ENCODE results near the gene TTC28.

The TTC28 gene

DNA sequence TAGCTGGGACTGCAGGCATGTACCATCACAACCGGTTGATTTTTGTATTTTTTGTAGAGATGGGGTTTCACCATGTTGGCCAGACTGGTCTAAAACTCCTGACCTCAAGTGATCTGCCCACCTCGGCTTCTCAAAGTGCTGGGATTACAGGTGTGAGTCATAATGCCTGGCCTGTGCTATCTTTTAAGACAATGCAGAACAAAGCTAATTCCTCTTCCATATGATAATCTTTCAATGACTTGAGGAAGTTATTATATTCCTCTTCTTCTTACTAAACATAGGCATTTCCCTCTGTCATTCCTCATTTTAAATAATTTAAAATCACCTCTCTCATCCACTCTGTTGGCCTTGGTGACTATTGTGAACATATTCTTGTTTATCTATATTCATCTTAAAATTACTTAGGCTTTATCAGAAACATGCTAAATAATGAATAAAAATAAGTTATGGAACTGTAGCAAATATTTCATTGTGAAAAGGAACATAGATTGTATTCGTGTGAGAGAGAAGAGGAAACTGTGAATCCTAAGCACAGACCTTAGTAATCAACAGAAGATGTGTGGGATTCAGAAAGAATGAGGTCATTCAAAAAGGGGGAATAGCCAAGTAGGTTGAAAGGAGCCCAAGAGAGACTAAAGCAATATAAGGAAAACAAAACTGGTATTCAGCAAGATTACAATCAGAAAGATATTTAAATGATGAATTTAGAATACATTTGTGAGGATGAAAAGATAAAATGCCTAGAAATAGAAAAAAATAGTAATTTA is 269.4 kb downstream of the TTC28 start:
- TF ChIP-seq, protein P1, sequence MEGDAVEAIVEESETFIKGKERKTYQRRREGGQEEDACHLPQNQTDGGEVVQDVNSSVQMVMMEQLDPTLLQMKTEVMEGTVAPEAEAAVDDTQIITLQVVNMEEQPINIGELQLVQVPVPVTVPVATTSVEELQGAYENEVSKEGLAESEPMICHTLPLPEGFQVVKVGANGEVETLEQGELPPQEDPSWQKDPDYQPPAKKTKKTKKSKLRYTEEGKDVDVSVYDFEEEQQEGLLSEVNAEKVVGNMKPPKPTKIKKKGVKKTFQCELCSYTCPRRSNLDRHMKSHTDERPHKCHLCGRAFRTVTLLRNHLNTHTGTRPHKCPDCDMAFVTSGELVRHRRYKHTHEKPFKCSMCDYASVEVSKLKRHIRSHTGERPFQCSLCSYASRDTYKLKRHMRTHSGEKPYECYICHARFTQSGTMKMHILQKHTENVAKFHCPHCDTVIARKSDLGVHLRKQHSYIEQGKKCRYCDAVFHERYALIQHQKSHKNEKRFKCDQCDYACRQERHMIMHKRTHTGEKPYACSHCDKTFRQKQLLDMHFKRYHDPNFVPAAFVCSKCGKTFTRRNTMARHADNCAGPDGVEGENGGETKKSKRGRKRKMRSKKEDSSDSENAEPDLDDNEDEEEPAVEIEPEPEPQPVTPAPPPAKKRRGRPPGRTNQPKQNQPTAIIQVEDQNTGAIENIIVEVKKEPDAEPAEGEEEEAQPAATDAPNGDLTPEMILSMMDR (IDR thresholded peaks at IDR 0.05; ENCODE audit: insufficient read depth, low read depth, low read length, missing control alignments): no peak
- DNase-seq (ENCODE audit: low read depth): no peak
- no peak overlapping the region for H3K4me3 ChIP-seq (ENCODE audit: low read length)

DNA sequence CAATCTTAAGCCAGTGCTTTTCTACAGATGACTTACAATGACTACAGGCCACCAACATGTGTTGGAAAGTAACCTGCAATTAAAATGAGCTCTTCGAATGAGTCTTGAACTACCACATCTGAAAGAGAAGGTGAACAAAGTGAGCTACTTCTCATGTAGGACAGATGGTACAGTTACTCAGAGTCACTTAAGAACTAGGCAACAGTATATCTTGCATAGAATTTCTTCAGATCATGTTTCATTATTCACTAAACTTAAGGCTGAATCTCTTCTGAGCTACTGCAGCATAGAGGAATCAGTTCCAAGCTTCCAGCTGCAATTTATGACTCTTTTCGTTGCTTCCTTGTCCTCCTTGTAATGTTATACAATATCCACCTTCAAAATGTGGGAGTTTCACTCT is 270.9 kb downstream of the TTC28 start:
- TF ChIP-seq, protein P1 (IDR thresholded peaks at IDR 0.05; ENCODE audit: insufficient read depth, low read depth, low read length, missing control alignments): no peak
- no peak for DNase-seq (ENCODE audit: low read depth)
- no peak overlapping the region for H3K4me3 ChIP-seq (ENCODE audit: low read length)

DNA sequence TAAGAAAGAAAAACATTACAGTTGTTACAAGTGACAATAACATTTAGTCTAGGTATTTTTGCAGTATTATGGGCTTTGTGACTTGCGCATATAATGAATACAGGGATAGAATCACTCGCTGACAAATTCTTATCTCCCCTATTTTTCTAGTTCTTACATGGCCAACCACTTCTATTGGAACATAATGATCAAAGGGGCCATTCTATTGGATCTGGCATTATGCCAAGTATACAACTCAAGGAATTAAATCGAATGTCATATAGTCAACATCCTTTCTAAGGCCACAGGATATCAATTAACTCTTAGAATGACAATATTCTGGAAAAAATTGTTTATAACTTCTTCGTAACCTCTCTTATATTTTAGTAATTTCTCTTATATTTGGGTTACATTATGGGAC is 272.0 kb downstream of the TTC28 start:
- TF ChIP-seq, protein P1 (IDR thresholded peaks at IDR 0.05; ENCODE audit: insufficient read depth, low read depth, low read length, missing control alignments): no peak
- H3K4me3 ChIP-seq (ENCODE audit: low read length): no peak overlapping the region
- DNase-seq (ENCODE audit: low read depth): no peak

DNA sequence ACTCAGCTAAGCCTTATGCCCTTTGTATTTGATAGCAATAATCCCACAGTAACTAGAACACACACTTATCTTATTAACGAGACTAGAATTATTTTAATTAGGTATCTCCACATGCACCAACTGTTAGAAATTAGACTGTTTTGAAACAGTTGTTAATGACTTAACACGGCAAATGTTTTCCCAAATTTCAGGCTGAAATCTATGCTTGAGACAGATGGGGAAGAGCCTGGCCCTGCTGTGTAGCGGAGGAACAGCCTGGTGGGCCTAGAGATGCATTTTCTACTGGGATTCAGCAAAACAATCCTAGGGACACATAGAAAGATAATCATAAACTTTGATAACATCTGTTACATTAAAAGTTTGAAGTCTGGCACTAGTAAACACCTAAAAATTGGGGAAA is 273.4 kb downstream of the TTC28 start:
- DNase-seq (ENCODE audit: low read depth): no peak
- no peak overlapping the region for H3K4me3 ChIP-seq (ENCODE audit: low read length)
- TF ChIP-seq, protein P1 (IDR thresholded peaks at IDR 0.05; ENCODE audit: insufficient read depth, low read depth, low read length, missing control alignments): no peak

DNA sequence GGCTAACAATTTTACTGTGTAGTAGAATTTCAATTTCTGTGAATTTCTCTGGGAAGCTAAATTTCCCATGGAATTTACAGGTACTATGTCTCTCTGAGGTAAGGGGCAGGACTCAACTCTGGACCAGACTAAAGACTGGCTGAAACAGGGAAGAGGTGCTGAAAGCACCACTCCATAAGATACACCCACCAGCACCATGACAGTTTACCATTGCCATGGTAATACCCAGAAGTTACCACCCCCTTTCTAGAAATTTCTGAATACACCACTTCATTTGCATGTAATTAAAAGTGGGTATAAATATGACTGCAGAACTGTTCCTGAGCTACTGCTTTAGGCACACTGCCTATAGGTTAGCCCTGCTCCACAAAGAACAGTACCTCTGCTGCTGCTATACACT is 274.1 kb downstream of the TTC28 start:
- DNase-seq (ENCODE audit: low read depth): no peak
- H3K4me3 ChIP-seq (ENCODE audit: low read length): no peak overlapping the region
- TF ChIP-seq, protein P1 (IDR thresholded peaks at IDR 0.05; ENCODE audit: insufficient read depth, low read depth, low read length, missing control alignments): no peak

DNA sequence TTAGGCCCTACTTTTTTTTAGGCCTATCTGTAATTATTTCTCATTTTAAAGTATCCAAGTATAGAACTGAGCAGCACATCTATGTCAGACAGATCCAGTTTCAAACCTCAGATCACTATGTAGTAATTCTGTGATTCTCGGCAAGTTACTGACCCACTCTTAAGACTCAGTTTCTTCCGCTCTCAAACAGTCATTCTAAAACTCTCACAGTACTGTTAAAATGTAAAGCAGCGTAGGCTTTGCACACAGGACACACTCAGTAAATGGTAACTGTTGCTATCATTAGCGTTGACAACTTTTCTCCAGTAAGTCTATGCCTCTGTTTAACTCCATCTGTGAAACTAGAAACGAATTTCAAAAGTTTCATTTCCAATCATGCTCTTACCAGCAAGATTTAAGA is 277.1 kb downstream of the TTC28 start:
- H3K4me3 ChIP-seq (ENCODE audit: low read length): no peak overlapping the region
- TF ChIP-seq, protein P1 (IDR thresholded peaks at IDR 0.05; ENCODE audit: insufficient read depth, low read depth, low read length, missing control alignments): no peak
- DNase-seq (ENCODE audit: low read depth): no peak

DNA sequence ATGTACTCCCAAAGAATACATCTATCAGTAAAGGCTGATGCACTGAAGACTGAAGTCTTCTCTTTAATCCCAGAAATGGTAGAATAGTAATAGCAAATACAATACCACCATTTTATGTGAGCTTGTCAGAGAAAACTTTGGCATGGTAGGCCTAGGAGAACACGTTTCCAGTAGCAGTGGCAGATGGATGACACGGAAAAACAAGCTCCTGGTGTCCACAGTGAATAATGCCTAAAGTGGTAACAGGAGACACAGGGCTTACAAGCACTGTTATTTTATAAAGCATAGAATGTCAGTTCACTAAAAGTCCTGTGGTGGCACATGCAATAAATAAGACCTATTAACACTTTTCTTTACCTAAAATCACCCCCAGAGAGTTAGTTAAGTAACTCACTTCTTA is 277.6 kb downstream of the TTC28 start:
- no peak for DNase-seq (ENCODE audit: low read depth)
- TF ChIP-seq, protein P1 (IDR thresholded peaks at IDR 0.05; ENCODE audit: insufficient read depth, low read depth, low read length, missing control alignments): no peak
- H3K4me3 ChIP-seq (ENCODE audit: low read length): no peak overlapping the region
